Dedifferentiated amniotic fluid mesenchymal stem cell (primary cell): Measurements from ENCODE around the gene KRTAP20-2.

Experiments
- DNase-seq: peaks from one replicate; pipeline ENCODE4 v3.0.0-alpha.2; 2016; ENCODE audit errors: extremely low spot score

Gene KRTAP20-2

GRCh38 chr21:30634906-30635305 lies at the start of gene KRTAP20-2:
KRTAP20-2 (plus strand) TSS chr21:30635206; CDS start chr21:30635264, 58 bp downstream.
- DNase-seq: no peak

DNA sequence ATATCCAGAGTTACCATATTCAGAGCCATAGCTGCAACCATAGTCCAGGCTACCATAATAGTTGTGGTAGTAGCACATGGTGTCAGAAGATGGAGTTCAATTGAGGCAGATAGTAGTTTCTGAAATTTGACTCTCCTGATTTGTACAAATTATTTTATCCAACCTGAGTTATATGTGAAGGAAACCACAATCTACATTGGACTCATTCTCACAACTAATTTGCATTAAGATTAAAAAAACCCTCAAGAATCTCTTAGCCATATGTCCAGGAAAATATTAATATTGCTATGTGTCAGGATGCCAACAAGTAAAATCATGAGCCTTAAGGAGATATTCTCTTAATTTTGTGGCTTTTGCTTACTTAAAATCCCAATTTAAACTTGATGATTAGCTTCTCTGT lies 44.7 kb upstream of the KRTAP20-2 start, which contains the start of gene KRTAP22-2:
TSS of gene KRTAP22-2 (minus strand) at position 101 of the 400 bp plus-strand sequence.
- DNase-seq: no peak

- no peak for DNase-seq
Measured at GRCh38 chr21:30592140-30592539, 42.9 kb upstream of the KRTAP20-2 start, which contains the start of gene KRTAP6-3. KRTAP6-3 (plus strand) TSS chr21:30592440; CDS start chr21:30592446, 6 bp downstream.

- DNase-seq: no peak
Measured at GRCh38 chr21:30598802-30599201, 36.2 kb upstream of the KRTAP20-2 start, which contains the start of gene KRTAP6-2. KRTAP6-2 (minus strand) TSS chr21:30598902; CDS start chr21:30598874, 28 bp downstream.

GRCh38 chr21:30600787-30601186 lies 34.2 kb upstream of the KRTAP20-2 start, which contains the start of gene KRTAP22-1:
KRTAP22-1 (plus strand) TSS chr21:30601087.
- DNase-seq: no peak

DNA sequence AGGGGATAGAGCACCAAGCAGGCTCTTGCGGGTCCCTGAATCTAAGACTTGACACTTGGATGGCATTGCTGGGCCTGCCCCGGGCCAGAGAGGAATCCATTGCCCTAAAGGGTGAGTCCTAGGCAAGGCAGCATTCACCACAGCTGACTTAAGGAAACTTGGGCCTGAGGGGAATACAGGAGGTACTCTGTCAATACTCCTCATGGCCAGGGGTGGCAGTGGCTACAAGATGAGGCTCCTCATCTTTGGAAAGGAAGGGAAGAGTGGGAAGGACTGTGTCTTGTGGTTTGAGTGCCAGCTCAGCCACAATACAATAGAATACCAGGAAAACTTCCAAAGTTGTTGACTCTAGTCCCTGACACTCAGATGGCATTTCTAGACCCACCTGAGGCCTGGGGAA lies 29.0 kb upstream of the KRTAP20-2 start:
- no peak for DNase-seq

GRCh38 chr21:30612132-30612531 lies 22.9 kb upstream of the KRTAP20-2 start:
- DNase-seq: no peak

GRCh38 chr21:30613836-30614235 lies 21.2 kb upstream of the KRTAP20-2 start, which contains the start of gene KRTAP6-1:
KRTAP6-1 (minus strand) TSS chr21:30613930; CDS start chr21:30613904, 26 bp downstream.
- DNase-seq: no peak

DNA sequence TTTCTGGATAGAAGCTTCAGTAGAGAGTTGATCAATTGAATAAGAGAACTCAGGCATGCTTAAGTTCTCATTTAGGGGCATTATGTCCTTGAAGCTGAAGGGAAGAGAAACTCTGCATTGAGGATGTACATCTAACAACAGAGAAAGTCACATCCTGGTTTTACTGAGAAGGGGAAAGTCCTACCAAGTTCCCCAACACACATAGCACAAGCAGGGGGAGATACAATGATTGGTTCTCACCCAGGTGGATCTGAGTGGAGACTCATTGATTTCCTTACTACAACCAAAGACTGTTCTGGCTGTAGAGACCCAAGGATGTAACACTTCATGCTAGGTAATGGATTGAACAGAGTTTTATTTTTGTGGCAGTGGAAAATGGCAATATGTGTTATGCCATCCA lies 19.8 kb upstream of the KRTAP20-2 start:
- DNase-seq: no peak

DNA sequence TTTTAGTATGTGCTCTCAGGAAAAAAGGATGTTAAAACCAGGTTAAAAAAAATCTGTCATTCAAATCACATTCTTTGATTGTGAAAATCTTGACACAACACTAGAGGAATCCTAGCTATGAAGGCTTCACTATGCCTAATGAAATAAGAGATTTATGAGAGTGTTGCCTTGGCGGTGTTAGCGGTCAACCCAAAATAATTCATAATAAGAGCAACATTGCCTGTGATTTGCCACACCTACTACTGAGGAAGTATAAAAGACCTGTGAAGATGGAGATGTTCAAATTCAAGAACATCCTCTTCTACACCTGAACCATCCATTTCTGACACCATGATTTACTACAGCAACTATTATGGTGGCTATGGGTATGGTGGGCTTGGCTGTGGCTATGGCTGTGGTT lies 18.9 kb upstream of the KRTAP20-2 start, which contains the start of gene KRTAP20-1:
TSS of gene KRTAP20-1 (plus strand) at position 301 of the 400 bp plus-strand sequence. CDS start at position 331, 30 bp downstream.
- no peak for DNase-seq

GRCh38 chr21:30620080-30620479 lies 14.9 kb upstream of the KRTAP20-2 start:
- DNase-seq: no peak

DNA sequence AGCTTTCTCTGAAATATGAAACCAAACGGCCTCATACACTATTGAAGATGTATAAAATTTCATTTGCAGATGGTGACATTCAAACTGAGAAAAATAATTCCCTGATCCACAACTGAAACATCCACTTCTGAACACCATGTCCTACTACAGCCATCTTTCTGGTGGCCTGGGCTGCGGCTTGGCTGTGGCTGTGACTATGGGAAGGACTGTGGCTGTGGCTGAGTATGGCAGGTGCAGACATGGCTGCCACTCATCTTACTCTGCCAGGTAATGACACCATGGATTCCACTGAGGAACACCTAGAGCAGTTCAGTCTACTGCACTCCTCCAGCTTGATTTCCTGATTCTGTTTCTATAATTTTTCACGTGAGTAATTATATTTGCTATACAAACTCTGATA lies 14.5 kb upstream of the KRTAP20-2 start, which contains the start of gene KRTAP20-4:
TSS of gene KRTAP20-4 (plus strand) at position 106 of the 400 bp plus-strand sequence.
- DNase-seq: no peak

DNA sequence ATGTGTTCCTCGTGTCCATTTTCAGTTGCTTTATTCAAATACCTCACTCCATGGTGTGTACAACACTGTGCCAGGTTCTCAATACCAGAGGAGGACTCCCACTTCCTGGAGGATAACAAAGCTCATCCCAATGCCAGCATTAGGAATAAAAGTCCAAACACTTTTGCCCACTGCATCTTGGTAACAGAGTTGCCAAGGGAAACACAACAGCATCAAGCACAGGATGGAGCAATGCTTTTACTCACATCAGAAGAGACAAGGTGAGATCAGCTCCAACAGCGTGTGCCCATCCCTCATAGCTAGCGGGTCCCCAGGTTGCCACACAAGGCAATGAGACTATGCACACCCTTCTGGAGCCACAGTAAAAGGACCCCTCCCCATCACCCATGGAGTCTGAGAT lies 11.6 kb upstream of the KRTAP20-2 start:
- DNase-seq: no peak

DNA sequence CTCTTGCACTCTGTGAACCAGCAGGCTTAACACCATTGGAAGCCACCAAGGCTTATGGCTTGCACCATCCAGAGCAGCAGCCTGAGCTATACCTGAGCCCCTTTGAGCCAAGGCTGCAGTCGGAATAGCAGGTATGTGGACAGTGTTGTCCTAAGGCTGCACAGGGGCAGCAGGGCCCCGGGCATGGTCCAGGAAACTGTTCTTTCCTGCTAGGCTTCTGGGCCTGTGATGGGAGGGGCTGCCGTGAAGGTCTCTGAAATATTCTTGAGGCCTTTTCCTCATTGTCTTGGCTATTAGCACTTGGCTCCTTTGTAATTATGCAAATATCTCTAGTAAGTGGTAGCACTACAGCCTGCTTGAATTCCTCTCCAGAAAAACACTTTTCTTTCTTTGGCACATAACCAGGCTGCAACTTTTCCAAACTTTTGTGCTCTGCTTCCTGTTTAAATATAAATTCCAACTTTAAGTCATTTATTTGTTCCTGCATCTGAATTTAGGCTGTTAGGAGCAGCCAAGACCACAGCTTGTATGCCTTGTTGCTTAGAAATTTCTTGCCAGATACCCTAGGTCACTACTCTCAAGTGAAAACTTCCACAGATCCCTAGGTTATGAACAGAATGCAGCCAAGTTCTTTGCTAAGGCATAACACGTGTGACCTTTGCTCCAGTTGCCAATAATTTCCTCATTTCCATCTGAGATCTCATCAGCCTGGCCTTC lies 9.4 kb upstream of the KRTAP20-2 start:
- DNase-seq: no peak

- no peak for DNase-seq
Measured at GRCh38 chr21:30628109-30628508, 6.9 kb upstream of the KRTAP20-2 start.

GRCh38 chr21:30629200-30629599 lies 5.8 kb upstream of the KRTAP20-2 start:
- no peak for DNase-seq

DNA sequence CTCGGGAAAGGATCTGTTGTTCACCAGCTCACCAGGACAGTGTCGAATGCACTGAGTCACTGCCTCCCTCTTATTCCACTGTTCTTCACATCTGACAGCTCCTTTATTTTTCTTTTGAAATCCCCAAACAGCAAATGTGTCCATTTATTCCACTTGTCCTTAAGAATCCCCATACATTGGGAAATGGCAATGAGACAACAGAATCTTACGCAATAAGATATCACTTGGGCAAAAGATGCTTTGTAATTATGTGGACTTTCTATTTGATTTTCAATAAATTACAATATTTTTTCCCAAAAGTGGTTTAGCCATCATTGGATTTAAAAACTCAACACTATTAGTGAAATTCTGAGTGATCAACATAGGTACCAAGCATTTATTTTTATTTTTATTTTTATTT lies 3.7 kb downstream of the KRTAP20-2 start:
- DNase-seq: no peak

DNA sequence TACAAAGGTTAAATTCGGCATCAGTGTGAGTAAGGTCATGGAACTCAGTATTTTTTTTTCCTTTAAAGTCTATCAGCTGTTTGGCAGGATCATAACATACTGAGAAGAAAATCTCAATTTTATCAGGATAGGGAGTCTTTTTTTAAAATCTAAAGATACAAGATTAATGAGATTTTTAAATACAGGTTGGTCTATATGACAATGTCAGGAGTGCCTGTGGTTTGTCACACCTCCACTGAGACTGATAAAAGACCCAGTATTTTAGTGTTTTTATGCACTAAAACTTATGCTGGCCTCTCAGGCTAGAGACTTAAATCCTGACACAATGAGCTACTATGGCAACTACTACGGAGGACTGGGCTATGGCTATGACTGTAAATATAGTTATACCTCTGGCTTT lies 7.6 kb downstream of the KRTAP20-2 start, which contains the start of gene KRTAP20-3:
TSS of gene KRTAP20-3 (plus strand) at position 301 of the 400 bp plus-strand sequence.
- DNase-seq: no peak

GRCh38 chr21:30646904-30647414 lies 12.0 kb downstream of the KRTAP20-2 start:
- no peak for DNase-seq

DNA sequence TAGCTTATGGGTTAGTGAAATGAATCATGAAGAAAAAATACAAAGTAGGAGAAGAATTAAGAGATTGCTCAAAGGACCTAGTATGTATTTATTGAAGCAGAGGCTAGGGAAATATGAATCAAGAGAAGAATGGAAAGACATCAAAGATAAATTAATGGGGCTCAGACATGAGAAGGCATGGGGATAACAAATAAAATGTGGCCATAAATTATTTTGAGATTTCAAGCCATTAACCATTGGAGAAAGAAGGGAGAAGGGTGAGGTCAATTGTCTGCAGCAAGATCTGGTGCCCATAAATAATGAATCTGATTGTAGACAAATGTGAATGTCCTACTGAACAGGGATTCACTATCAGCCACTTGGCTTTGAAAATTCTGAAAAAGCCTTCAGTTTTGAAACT lies 17.9 kb downstream of the KRTAP20-2 start:
- DNase-seq: no peak

DNA sequence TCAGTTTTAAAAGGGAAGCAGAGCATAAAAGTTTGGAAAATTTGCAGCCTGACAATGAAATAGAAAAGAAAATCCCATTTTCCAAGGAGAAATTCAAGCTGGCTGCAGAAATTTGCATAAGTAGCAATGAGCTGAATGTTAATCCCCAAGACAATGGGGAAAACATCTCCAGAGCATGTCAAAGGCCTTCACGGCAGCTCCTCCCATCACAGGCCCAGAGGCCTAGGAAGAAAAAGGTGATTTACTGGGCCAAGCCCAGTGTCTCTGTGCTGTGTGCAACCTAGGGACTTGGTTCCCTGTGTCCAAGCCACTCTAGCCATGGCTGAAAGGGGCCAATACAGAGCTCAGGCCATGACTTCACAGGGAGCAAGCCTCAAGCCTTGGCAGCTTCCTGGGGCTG lies 33.8 kb downstream of the KRTAP20-2 start:
- no peak for DNase-seq

DNA sequence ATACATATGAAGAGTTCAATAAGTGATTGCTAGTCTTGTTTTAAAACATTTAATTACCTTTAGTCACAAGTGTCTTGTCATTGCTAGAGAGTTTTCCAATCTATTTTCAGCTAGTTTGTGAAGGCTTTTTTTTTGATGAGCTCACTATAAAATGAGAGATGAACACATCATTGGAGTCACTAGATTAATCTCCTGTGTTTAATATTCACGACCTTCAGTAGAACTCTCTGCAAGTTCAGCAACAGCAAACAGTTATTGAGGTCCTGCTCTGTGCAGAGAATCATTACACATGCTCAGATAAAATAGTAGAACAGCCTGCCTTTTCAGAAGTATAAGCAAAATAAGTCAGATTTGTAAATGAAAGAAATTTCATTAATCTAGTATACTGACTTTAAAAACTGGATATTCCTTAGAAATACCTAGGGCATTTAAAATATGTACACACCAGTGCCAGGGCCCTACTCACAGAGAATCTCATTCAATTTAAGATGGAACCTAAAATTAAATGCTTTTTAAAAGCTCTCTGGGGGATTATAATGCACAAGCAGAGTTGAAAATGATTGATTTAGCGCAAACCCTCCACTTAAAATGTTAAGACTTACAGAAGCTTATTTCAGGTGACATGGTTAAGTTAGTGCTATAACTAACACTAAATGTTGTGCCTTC lies 38.1 kb downstream of the KRTAP20-2 start:
- DNase-seq: no peak
